Measurements from ENCODE around the gene NIT1.

Gene NIT1, protein sequence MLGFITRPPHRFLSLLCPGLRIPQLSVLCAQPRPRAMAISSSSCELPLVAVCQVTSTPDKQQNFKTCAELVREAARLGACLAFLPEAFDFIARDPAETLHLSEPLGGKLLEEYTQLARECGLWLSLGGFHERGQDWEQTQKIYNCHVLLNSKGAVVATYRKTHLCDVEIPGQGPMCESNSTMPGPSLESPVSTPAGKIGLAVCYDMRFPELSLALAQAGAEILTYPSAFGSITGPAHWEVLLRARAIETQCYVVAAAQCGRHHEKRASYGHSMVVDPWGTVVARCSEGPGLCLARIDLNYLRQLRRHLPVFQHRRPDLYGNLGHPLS

DNA sequence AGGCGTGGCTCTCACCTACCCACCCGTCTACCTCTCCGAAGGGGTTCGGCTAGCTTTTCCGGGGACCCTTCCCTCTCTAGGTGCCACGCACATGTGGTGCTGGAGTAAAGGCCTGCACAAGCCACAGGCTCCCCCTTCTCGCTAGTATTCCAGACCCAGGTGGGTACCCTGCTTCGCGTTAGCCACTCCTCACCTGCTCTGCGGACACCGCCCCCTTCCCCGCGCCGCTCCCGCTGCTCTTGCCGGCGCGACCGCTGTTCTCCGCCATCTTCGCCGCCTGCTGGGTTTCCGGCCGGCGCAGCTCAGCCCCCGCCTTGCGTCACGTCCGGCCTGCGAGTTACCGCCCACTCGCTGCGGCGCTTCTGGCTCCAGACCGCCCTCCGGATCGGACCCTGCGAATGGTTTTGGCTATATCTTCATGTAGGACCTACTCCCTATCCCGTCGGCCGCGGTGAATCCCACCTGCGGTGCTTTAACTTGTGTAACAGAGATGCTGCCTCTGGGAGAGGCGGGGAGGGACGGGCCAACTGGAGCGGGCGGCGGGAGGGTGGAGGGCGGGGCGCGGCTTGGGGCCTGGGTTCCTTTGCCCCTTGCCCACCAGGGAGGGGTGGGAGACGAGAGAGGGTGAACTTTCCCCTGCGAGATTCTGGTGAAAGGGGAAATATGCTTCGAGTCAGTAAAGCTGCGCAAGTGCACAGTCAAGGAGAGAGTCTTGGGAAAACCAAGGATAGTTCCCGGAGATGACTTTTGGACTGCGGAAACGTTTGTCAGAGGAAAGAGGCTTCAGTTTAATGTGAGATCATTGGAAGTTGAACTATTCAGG is at the start of gene NIT1, which contains the start of gene PFDN2:
TSS of gene NIT1 (plus strand) at position 347 of the 823 bp plus-strand sequence. CDS start at position 419, 72 bp downstream.
TSS of gene PFDN2 (minus strand) at position 279 of the 823 bp plus-strand sequence. CDS start at position 268, 11 bp downstream.
- no peak for DNase-seq

DNA sequence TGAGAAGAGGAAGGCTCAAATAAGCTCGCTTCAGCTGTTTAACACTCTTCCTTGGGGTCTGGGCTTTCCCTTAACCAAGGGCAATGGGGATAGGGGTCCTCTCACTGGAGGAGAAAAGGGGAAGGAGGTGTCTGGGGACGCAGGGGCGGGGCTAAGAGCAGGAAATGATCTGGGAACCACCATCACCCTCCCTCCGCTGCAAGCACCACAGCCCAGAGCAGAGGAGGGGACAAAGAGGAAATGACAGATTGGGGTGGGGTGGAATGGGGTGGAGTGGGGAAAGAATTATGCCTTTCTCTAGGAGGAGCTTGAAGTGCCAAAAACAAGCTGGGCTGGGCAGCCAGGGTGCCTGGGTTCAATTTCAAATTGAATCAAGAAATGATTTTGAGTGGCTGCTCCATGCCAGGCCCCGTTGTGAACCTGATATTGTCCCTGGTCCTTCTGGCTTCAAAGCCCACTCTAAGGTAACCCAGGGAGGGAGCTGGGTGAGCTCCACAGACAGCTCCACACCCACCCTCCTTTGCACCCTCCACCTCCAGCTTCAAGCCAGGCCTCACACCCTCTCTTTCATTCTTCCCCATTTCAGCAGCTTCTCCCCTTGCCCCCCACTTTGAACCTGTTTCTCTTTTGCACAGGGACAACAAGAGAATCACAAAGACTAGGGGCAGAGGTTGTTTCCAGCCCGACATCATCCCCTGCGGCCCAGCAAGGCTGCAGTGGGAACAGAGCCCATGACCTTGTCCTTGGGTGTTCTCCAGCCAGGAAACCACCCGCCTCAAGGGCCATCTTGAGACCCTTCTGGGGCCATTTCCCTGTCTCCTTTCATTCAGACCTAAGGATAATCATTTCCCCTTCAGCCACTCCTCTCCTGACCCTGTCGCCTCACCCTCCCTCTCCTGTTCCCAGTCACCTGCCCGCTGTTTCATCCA is 49.3 kb upstream of the NIT1 start:
- no peak for DNase-seq

DNA sequence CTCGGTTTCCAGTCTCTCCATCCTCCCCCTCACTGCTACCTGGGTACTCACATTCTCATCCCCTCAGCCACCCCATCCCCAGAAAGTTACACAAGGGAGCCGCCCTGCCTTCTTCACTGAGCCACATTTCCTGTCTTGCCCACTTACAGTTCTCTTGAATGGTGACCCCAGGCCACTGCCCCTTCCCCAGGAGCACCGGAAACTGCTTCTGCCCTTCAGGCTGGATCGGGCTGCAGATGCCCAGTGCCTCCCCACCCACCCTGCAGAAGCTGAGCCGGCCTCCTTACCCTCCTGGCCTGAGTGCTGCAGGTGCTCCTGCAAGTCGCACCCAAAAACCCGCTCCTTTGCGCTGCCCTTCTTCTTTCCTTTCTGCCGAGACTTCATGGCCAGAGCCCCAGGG is 48.7 kb upstream of the NIT1 start:
- DNase-seq = no peak

DNA sequence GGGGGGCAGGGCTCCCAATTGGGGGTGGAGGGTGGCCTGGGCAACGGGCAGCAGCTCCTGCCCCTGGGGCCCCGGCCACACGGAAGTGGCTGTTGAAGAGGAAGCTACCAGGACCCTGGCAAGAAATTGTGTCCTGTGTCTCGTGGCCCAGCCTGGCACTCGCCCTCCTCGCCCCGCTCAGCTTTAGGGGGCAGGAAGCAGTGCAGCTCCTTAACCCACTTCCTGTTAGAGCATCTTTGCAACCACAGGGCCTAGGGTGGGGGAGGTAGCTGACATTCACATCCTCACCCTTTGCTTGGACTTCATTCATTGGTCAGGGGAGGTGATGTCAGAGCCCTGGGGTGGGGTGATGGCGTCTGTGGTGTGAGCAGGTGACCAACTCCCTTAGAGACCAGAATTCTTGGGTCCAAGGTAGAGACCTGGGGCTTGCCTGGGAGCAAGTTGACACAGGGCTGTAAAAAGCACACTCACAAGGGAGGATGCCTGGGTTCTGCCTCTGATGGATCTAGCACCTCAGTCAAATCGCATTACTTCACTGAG is 48.1 kb upstream of the NIT1 start, which contains the start of gene ARHGAP30:
TSS of gene ARHGAP30 (minus strand) at position 161 of the 540 bp plus-strand sequence. CDS start 267 bp downstream, outside the sequence.
- no peak for DNase-seq

DNA sequence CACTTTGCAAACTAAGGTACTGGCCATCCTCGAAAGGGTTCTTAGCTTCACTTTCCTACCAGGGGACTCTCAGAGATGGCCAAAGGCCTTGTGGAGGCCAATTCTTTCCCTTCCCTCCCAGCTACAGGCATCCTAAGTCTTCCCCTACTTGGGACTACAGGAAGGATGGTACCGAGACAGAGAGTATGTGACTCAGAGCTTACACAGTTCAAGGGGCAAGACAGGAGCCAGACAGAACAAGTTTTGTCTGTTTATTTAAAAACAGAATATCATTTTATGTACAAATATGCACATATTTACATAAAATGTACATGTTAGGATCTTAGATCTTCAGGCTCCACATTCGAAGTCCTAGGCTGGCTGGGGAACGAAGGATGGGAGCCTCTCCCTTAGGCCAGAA is 47.1 kb upstream of the NIT1 start:
- no peak for DNase-seq

DNA sequence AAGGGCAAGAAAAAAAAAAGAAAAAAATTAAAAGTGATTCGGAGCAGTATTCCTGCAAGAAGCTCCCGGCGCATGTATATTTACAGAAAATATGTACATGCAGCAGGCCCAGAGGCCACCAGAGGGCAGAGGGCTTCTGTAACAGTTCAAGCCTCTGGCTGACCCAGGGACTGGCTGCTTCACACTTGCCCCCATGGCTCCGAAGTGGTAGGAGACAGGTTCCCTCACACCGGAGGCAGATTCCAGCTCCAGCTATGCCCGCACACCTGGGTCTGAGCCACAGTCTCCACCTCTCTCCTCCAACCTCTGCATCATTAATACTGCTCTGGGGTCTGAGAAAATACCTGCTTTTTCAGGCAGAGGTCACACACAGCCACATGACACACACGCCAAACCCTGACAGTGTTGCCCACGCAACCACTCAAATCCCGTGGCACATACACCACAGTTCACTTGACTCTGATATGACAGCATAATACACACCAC is 46.0 kb upstream of the NIT1 start:
- DNase-seq = no peak

DNA sequence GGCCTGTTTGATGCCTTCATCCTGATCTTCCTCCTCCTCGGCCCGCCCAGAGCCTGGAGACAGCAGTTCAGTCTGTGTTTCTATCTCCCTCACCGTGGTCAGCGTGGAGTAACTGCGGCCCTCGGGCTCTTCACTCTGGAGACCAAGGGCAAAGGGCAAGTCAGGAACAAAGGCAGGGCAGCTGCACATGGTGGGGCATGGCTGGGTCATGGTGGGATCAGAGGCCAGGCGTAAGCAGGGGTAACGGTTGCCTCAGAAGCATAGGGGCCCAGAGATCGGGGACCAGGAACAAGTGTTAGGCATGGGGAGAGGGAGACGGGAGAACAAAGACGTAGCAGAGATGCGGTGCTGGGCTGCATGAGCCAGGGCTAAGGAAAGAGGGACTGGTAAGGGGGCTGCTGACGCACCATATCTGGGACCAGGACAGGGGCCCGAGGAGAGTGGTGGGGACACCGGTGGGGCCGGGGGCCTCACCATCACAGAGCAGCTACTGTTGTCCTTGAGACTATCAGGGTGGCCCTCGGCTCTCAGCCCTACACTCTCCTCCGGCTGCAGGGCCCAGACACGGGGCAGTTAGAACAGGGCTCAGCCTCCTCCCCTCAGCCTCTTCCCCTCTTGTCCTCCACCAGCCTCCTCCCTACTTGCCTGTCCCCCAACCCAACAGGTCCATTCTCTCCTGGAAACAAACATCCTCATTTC is 45.0 kb upstream of the NIT1 start:
- no peak for DNase-seq

DNA sequence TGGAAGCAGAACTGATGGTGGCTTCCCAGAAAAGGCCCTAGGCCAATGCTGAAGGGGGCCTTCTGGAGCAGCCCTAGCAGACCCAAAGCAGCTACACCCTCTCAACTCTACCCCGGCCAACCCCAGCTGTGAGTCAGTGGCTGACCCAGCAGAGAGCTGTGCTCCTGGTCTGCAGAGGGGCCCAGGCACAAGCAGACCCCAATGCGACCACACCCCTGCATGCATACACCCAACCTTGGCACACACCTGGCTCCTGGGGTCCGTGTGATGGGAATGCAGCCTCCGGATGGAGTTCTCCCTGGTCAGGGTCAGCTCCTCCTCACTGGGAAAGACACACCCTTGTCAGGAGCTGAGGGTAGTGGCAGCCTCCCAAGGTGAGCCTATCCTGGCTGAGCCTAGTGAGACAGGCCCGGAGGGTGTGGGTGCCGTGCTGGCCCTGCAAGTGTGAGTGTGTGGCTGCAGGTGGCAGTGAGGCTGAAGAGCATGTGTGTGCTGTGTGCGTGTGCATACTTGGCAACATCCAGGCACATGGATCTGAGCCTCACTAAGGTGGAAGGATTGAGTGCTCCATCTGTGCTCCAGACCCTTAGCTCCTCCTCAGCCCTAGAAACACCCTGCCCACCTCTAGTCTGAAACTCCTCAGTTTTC is 44.3 kb upstream of the NIT1 start:
- no peak for DNase-seq

DNA sequence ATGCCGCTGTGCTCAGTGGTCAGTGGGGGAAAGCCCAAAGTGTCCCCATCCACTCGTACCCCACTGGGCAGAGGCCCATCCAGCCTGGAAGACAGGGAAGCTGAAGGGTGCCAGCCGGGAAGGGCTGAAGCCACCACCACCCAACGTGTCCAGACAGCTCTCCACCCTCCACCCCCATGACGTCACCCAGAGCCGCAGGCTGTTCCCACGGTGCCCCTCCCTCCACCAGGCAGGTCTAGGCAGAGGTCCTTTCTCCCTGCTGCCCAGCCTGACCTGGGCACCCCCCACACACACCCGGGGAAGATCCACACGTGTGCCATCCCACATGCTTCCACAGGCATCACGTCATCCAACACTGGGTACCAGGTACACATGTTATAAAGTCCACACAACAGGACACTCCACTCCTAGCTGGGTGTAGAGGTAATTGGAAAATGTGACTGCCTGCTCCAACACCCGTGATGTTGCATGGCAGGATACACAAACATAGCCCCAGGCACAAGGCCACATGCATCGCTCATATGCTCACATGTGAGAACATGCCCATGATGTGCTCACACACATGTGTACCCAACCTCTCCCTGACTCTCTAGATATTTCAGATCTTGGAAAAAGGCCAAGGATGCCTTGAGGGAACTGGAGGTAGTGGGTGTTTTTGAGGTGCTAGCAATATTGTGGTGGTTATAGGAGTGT is 43.1 kb upstream of the NIT1 start:
- no peak for DNase-seq

DNA sequence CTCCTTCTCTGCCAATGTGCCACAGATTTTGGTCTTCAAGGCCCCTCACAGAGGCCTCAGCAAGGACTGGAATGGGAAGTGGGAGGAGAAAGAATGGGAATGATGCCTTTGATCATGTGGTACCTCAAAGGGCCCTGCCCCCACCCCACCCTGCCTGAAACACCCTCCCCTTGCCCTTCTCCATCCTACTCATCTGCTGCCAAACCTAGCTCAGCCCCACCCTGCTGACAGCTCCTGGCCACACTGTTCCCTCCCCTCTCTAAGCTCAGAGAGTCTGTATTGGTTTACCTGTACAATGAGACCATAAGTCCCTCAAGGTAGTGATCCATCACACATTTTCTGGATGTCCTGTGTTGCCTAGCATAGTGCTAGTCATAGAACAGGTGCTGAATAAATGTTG is 41.5 kb upstream of the NIT1 start:
- DNase-seq = no peak

DNA sequence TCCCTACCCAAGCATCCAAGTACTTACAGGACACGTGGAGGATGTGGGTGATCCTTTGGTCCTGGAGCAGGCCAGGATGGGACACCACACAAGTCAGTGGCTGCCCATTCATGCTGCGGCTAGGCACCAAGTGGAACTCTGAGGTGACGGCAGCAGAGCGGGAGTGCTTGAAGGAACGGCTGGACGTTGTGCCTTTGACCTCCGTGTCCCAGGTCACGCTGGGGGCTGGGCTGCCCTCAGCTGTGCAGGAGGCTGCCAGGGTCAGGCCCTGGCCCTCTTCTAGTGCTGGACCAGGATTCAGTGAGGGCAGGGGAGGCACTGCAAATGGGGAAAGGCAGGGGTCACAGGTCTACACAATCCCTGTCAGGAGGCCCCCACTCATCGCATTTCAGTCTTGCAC is 40.5 kb upstream of the NIT1 start:
- DNase-seq = no peak

DNA sequence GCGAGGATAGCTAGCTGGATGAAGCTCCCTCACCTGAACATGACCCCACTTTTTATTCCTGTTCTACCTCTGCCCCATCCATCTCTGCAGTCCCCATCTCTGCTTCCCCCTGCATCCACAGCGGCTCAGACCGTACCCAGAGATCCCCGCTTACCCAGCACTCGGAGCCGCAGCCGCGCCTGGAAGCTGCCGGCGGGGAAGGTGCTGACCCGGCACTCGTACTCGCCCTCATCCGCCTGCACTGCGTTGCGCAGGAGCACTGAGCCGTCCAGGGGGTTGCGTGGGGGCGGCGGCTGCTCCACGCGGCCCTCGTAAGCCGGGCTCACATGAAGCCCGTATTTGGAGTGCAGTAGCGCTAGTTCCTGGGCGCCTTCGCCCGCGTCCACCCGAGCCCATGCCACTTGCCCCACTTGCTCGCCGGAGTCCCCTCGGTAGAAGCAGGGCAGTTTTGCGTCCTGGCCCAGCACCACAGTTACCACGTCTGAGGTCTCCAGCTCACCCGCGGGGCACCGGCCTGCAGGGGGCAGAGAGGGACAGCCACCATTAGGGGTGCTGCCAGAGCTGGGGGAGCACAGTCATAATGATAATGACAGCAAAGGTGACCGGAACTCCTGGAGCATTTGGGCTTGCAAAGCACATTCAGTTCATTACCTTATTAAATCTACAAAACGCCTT is 38.3 kb upstream of the NIT1 start:
- DNase-seq = no peak

DNA sequence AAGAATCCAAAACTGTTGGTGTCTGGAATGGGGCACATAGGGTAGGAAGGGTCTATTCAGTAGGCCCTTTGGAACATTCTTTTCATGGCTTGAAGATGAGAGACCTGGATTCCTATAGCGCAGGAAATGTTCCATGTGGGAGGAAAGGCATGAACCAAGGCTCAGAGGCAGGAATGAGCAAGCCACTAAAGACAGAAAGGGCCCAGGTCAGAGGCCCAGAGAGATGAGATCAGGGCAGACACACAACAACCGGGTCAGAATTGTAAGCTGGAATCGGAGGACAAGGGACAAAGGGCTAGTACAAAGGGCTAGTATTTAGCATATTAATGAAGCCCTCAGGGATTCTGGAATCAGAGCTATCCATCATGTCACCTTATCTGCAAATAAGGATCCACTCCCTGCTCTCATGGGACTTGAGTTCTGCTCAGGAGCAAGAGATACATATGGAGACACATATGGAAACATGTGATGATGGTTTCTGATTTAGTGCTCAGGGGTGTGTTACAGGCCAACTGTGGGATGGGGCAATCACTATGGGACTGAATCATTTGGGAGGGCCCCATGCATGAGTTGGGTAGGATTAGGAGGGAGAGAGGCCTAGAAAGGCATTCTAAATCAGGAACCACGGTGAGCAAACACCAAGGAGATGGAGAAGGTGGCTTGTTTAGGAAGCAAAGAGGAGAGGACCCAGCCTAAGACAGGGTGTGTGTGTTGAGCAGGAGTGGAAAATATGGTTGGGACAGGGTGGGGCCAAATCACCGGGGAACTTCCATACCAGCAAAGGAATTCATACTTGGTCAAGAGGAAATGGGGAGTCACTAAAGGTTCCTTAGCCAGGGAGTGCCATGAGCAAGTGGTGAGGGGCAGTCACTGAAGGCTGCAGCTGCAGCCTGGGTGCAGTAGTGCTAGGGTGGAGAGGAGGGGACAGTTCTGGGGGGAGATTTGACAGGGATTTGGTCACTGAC is 37.2 kb upstream of the NIT1 start:
- no peak for DNase-seq

DNA sequence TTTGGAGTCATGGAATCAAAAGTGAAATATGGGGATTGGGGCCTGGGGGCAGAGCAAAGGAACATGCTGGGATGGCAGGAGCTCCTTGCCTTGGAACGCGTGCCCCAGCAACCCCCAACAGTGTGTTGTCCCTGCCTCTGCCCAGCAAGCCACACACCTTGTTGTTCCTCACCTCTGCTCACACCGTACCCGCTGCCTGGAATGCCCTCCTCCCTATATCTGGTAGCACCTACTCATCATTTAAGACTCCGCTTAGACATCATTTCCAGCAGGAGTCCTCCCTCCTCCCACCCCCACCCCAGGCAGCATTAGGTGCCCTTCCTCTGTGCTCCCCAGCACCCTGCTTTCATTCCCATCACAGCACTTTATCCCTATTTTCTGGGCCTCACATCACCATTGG is 36.4 kb upstream of the NIT1 start:
- no peak for DNase-seq

DNA sequence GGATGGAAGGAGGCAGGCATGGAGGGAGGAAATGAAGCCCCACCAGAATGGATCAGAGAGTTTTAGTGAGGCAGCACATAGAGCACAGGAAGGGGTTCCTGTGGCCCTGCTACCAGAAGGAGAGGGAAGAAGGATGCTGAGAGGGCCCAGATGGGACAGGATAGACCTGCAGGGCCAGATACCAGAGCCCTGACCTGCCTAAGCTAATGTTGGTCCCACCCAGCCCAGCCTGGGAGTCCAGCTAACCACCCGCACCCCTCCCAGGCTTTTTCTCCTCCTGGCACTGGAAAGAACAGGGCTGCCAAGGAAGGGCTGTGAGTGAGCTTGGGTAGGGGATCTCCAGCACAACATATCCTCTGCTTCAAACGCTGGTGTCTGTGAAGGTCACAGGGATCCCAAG is 35.4 kb upstream of the NIT1 start:
- DNase-seq = no peak

DNA sequence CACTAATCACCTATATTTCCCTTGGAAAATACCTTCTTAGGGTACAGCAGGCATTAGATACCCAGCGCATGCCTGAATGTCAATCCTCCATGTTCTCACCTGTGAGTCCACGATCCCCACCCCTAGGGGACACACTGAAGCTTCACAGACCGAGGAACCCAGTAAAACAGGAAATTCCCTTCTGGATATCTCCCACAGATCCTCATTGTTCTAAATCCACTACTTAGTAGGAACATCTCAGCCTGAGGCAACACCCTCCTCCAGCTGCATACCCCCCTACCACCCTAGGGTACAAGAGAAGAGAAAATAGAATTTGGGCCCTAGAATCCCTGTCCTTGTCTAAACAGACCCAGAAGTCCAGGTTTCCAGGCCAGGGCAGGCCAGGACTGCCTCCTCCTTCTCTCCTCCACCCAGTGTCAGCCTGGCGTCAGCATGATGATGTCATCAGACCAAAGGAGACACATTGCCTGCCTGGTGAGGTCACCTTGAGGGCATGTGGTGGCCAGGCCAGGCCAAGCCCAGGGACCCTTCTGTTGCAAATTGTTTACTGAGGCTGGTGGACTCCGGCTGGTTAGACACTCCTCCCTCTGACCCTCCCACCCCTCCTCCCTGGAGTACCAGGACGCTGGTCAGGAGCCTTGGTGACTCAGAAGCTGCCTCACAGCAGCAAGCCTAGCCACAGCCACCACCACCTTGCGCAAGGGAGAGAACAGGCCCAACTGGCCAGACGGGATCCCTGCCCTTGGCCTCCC is 34.7 kb upstream of the NIT1 start:
- DNase-seq = no peak

DNA sequence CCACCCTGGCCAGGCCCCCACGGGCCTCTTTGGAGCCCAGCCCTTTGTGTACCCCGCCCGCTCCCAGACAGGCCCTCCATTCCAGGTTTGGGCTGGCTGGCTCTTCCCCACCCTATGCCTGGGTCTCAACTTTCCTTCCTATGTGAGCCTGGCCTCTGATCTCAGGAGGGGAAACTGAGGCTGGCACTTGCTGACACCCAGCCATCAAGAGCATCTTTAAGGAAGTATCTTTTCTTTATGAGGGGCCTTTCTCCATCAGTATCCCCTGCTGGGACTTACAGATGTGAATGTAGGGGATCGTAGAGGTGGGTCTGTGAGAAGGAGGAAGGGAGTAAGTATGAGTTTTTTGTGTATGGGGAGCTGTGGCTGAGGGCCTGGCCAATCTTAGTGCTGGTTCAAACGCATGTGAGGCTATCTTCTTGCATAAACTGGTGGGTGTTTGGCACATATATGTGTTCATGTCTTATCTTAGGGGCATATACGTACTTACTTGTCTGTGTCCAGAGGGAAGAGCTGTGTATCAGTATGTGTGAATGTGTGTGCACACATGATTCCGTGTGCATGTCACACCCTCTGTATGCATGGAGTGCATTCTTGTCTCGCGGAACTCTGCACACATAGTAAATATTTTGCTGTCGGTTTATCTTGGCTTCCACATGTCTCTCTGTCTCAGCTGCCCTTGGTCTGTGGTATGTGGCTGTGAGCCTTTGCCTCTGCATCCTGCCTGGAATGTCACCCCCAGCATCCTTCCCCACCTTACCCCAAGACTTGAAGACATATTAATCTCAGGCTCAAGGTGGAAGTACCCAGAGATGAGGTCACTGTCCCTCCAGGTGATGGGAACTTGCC is 33.9 kb upstream of the NIT1 start:
- DNase-seq = no peak
